Right ventricle myocardium superior (tissue), 1 donor: ENCODE data around the gene RNLS. TPM values are rescaled to one million over a fixed set of nuclear protein-coding genes. Genes with fewer than 3 reads are reported as not detected.

Source experiments
- ATAC-seq: fragments of 200-7000 bp; cut with Tn5 transposase; one replicate; pipeline ENCODE4 v1.9.1; 2020; ENCODE audit warnings: mild to moderate bottlenecking; ENCODE audit not compliant: poor library complexity
- DNase-seq: peaks from one replicate; pipeline ENCODE4 v3.0.0-alpha.2; 2020
- intact Hi-C: fragments of 100-400 bp; cut with DNase I; formaldehyde crosslinking; loops from one replicate; pipeline ENCODE4 v1.11.2; 2022
- total RNA-seq: library from RNA; stranded (reverse); fragmentation: NEBNext Ultra II Directional; extraction: Animal tissue kit (Norgen Biotek cat#: 25700); gene quantifications from one replicate; pipeline ENCODE4 v1.2.1, GENCODE V29; 2021
- donor health status: DM: no; HTN: yes; CAD: no; lungs with severe emphysema.

RNLS gene
- total RNA-seq, 1 donor from 2014 or later = 22.5 TPM

GRCh38 chr10:88270871-88271713 is 312.0 kb downstream of the RNLS start:
- DNase-seq (no peak), ATAC-seq (peak; percentile 54)
- intact Hi-C loops = no loop called here

- intact Hi-C loops = no loop called here
- DNase-seq = no peak
- ATAC-seq = no peak
These were observed 312.9 kb downstream of the RNLS start for GRCh38 chr10:88270061-88270808.

- no peak for ATAC-seq
- intact Hi-C loops = no loop called here
- DNase-seq = no peak
These were observed 320.4 kb downstream of the RNLS start for GRCh38 chr10:88262591-88263234.

- intact Hi-C loops = no loop called here
- DNase-seq (no peak), ATAC-seq (no peak)
These were observed 322.0 kb downstream of the RNLS start for GRCh38 chr10:88261152-88261551.

DNA sequence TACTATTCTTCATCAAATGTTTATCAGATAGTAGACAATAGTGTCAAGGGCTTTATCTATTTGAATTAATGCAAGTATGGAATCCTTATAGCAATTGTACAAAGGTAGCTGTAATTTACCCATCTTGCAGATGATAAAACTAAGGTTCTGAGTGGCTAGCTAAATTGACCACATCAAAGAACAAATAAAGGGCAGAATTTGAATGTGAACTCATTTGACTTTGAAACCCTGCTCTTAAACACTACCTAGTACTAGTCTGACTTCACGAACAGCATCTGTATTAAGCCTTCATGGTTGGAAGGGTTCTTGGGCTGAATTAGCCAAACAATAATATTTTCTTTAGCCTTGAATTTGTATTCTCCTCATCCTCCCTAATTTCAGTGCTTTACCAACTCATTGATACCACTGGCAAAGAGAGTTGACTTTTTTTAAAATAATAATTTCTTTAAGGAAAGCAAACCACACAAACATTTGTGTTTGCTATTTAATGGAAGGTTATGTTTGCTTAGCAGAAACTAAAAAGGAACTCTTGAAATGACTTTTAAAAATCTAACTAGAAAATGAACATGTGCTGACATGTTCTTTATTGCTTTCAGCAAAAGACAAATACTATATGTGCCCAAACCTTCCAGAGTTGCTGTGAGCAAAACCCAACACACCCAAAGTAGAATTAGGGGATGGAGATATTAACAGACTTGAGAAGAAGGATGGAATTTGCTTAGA is 322.6 kb downstream of the RNLS start:
- no peak for DNase-seq
- ATAC-seq = no peak
- intact Hi-C loops = no loop called here

- DNase-seq = no peak
- intact Hi-C loops = no loop called here
- no peak for ATAC-seq
These were observed 323.7 kb downstream of the RNLS start for GRCh38 chr10:88259381-88259780.

GRCh38 chr10:88256886-88257285 is 326.2 kb downstream of the RNLS start:
- intact Hi-C loops = no loop called here
- ATAC-seq (peak; percentile 21), DNase-seq (no peak)

DNA sequence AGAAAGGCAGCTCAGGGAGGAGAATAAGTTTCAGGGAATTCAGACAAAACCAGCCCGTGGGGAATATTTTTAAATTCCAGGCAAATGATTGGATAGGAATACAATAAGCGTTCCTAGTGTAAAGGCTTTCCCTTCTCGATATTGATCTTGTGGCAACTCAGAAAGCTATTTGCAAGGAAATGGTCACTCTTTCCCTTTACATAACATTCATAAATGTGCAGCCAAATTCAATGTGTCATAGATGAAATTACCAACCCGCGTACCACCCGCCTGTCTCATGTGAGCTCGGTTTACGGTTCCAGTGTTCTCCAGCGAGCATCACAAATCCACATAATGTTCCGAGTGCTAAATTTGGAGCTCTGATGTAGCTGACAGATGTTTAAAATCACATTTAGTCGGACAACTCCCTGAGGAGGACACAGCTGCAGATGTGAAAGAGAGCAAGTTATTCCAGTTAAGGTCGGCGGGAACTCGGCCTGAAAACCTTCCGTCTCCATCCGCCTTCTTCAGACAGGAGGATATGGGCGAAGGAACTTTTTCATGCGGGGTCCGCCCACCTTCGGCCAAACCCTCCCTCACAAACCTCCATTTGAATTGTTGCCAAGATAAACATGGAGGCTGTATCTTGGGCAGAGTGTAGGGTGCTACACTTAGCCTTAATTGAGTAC is 327.0 kb downstream of the RNLS start:
- intact Hi-C loops = no loop called here
- peak; percentile 75 for DNase-seq
- ATAC-seq = peak; percentile 91

- DNase-seq = no peak
- no peak for ATAC-seq
- intact Hi-C loops = no loop called here
These were observed 329.0 kb downstream of the RNLS start for GRCh38 chr10:88254091-88254490.

DNA sequence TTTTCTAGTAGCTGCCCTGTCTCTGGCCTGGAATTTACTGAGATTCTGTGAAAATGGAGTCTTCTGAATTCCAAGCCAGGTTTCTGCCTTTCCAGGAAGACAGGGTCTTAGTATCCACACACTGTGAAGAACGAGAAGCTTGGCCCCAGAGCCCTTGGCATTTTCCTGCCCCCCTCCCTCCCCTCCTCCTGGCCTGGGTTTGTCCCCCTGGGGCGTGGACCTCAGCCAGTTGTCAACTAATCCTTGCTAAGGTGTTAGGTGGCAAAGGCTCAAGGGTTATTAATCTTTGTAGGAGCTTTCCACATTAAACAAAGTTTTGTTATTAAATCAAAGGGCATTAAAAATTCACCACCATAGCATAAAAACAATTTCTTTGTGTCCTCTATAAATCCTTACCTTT is 329.5 kb downstream of the RNLS start:
- no peak for ATAC-seq
- no peak for DNase-seq

DNA sequence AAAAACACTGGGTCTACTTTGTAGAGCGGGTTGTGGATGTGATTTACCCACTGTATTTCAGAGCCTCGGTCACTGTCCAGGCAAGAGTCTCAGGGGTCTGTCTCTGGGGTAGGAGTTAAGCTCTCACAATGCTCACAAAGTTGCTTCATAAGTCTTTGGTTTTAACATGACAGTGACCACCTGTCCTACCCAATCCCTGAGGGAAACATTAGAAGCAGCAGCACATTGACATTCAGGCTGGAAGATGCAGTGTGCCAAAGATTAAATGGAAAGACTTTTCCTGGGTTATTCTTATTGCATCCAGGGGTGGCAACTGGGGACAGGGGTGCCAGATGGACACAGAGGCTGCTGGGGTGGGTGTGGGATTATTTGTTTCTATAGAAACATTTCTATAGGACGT is 330.0 kb downstream of the RNLS start:
- intact Hi-C loops = no loop called here
- DNase-seq = no peak
- no peak for ATAC-seq

More for the DNA sequence above, 329.5 kb downstream of the RNLS start:
- intact Hi-C loops = no loop called here

DNA sequence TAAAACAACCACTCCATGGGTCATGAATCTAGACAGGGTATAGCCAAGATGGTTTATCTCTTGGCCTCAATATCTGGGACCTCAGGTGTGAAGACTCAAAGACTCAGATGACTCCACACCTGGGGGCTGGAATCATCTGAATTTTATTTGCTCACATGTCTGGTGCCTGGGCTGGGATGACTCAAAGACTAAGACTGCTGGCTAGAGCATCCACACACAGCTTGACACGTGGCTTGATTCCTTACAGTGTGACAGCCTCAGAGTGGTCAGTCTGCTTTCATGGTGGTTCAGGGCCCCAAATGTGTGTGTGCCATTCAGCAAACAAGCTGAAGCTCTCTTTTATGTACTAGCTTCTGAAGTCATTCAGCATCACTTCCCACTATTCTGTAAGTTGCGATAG is 333.7 kb downstream of the RNLS start:
- ATAC-seq (no peak), DNase-seq (no peak)
- intact Hi-C loops = loop anchor here (10.0 kb wide), 1 partner anchor 135 kb away; no protein-coding TSS in a partner anchor

- DNase-seq = no peak
- ATAC-seq = no peak
- intact Hi-C loops = loop anchor here (10.0 kb wide), 1 partner anchor 138 kb away; no protein-coding TSS in a partner anchor
These were observed 336.4 kb downstream of the RNLS start for GRCh38 chr10:88246675-88247074.

DNA sequence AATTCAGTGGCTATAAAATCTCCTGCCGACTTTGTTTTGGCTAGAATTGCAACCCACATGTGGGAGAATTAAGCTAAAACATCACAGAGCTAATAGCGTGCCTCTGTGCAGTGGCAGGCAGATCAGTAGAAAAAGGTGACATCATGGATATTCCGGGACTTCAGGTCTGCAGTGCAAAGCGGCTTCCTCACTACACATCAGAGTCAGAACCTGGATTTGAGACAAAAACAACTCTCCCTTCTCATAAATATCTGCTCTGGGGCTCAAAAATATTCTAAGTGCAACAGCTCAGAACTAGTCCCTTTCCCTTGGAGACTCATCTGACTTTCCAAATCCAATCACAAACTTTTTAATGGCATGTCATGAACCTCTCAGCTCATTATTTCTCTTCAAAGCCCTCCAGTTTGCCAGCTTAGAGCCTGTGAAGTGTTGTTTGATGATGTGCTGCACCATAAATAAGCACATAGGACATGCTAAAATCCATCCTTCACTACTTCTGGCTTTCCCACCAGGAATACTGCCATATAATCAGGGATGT is 337.1 kb downstream of the RNLS start:
- intact Hi-C loops = loop anchor here (10.0 kb wide), 1 partner anchor 139 kb away; no protein-coding TSS in a partner anchor
- peak; percentile 62 for ATAC-seq
- no peak for DNase-seq

- no peak for DNase-seq
- intact Hi-C loops = loop anchor here (5.0 to 10.0 kb wide), 2 partner anchors 140 to 383 kb away; partner anchors contain the start of genes KLLN and PTEN
- ATAC-seq = no peak
These were observed 338.1 kb downstream of the RNLS start for GRCh38 chr10:88244781-88245625.

DNA sequence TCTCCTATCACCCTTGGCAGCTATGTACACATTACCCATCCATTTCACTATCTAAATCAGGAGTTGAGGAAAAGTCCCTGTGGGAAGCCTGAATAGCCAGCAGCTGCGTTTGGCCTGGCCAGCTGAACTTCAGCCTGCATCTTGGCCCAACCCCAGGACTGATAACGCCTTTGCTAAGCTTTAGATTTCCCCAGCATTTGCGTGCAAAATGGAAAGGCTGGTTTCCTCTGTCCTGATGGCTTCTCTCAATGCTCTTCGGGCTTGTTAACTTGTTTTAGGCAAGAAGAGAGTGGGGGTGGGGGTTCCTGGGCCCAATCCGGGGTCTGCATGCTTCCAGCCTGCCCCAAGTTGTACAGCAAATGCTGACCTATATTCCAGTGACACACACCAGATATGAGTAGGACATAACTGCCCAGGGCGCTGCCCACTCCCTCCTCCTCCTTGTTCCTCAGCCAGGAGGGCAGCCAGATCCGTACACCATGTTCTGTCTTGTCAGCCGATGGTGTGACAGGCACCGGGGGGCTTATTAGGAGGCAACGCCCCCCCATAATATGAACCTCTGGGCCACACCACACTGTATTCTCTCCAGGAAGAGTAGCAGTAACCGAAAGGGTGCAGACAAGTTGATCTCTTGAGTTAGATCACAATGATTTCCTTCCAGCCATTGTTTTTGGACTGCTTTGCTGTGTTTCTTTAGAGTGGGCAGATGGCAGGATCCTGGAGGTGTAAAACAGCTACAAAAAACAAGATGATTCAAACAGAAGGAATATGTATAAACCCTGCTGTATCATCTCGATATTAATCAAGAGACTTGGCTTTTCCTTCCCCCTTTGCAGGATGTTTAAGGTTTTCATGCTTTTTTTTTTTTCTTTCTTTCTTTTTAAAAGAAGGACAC is 339.0 kb downstream of the RNLS start:
- intact Hi-C loops = loop anchor here (5.0 to 10.0 kb wide), 2 partner anchors 141 to 382 kb away; partner anchors contain the start of genes KLLN and PTEN
- peak; percentile 88 for DNase-seq
- peak; percentile 92 for ATAC-seq
